ENCODE measurements around the gene CELSR2. TPM values are rescaled to one million over a fixed set of nuclear protein-coding genes. Genes with fewer than 3 reads are reported as not detected.

CELSR2 gene
- total and polyA plus RNA-seq, 2 of the 8 experiments (the other 6 are each of a cell fraction or from before 2014, with no cell fraction given) = 12.0 to 27.7 TPM

- no peak for TF ChIP-seq CHD7 (IDR thresholded peaks at IDR 0.05; ENCODE audit: insufficient replicate concordance, low read length)
- TF ChIP-seq ATF3 (IDR thresholded peaks at IDR 0.05; ENCODE audit: insufficient read depth, low read depth, low read length) = no peak
- TF ChIP-seq E2F6 (IDR thresholded peaks at IDR 0.05) = no peak
- no peak for TF ChIP-seq CREB1 (IDR thresholded peaks at IDR 0.05)
- no peak for TF ChIP-seq POU5F1 (IDR thresholded peaks at IDR 0.05; ENCODE audit: low read depth, low read length)
- TF ChIP-seq SP4 (IDR thresholded peaks at IDR 0.05; ENCODE audit: low read length) = no peak
- no peak for TF ChIP-seq CHD1 (IDR thresholded peaks at IDR 0.05; ENCODE audit: low read depth, low read length)
- no peak for TF ChIP-seq TEAD4 (IDR thresholded peaks at IDR 0.05; ENCODE audit: low read depth, low read length)
- no peak for TF ChIP-seq SIX5 (IDR thresholded peaks at IDR 0.05; ENCODE audit: low read depth, low read length)
- TF ChIP-seq SRF (IDR thresholded peaks at IDR 0.05; ENCODE audit: low read depth, low read length) = no peak
- TF ChIP-seq EP300 (IDR thresholded peaks at IDR 0.05; ENCODE audit: borderline replicate concordance in 1 of 2, low read depth in 2 of 2, low read length in 2 of 2) = no peak
These were observed 13.9 kb downstream of the CELSR2 start (continued) for GRCh38 chr1:109263234-109263596.

Data from H1 (cell line).